HCT116 (cell line): ENCODE results near the gene SPATA31D4. TPM values are rescaled to one million over a fixed set of nuclear protein-coding genes. Genes with fewer than 3 reads are reported as not detected.

Source experiments
- ATAC-seq: fragments of 200-7000 bp; cut with Tn5 transposase; 2 replicates; pipeline ENCODE4 v1.9.1; 2020; ENCODE audit warnings: mild to moderate bottlenecking, moderate library complexity
- BruUV-seq: library from RNA; stranded (reverse); fragments of 400-500 nt; replicated peaks from 2 replicates; lab custom pipeline; 2021; lab: Mats Ljungman, UMichigan
- CTCF ChIA-PET: fragments of 300-600 bp; sonication (Branson Sonifier 250); formaldehyde crosslinking; loops from one replicate; lab custom pipeline; 2021; ENCODE audit warnings: antibody characterized with exemption; lab: Charles Lee
- POLR2A ChIA-PET: fragments of 300-600, 350-600 bp; sonication (Branson Sonifier 250); formaldehyde crosslinking; loops from one replicate; lab custom pipeline; 2021; ENCODE audit warnings: antibody characterized with exemption; lab: Charles Lee
- RAD21 ChIA-PET, 2 experiments: fragments of 300-600 bp; sonication (Branson Sonifier 250); formaldehyde crosslinking; loops; one replicate each; lab custom pipeline; 2023; ENCODE audit warnings: low total read pairs in 2 of 2; ENCODE audit not compliant: uncharacterized antibody in 2 of 2, unreplicated experiment in 2 of 2, low non-redundant PET in 1 of 2; lab: Charles Lee
- DNase-seq: peaks from one replicate; pipeline ENCODE4 v3.0.0-alpha.2; 2010; ENCODE audit warnings: low read depth, low spot score
- H2AFZ ChIP-seq: fragments of 200-600 bp; shearing (Covaris generic), sonication (generic); 2 replicates; pipeline ENCODE4 v1.6.1; 2017; ENCODE audit warnings: low read depth, mixed run types, mixed read lengths, antibody characterized with exemption, low read length; ENCODE audit not compliant: poor library complexity, severe bottlenecking
- H3K27ac ChIP-seq: 2 replicates; pipeline ENCODE4 v1.5.1; 2012; ENCODE audit warnings: low read depth, low read length
- H3K27me3 ChIP-seq: fragments of 200-600 bp; sonication (generic); 2 replicates; pipeline ENCODE4 v1.6.1; 2016; ENCODE audit warnings: mixed run types, low read length, mixed read lengths; ENCODE audit not compliant: insufficient read depth
- H3K36me3 ChIP-seq, 2 experiments: fragments of 200-500 bp in 1 of 2; fragments of 200-600 bp in 1 of 2; sonication (Bioruptor generic) in 1 of 2; sonication (generic) in 1 of 2; 2 replicates each; pipeline versions ENCODE4 v1.5.1 to v1.6.1; 2014 to 2016; ENCODE audit warnings: low read length in 2 of 2, inconsistent platforms in 1 of 2, mixed read lengths in 1 of 2, mixed run types in 1 of 2; ENCODE audit not compliant: insufficient read depth in 2 of 2, control insufficient read depth in 1 of 2
- H3K4me1 ChIP-seq, 2 experiments: fragments of 200-600 bp in 1 of 2; sonication (generic) in 1 of 2; 2 replicates each; pipeline versions ENCODE4 v1.5.1 to v1.6.1; 2012 to 2017; ENCODE audit warnings: low read length in 2 of 2, inconsistent platforms in 1 of 2, mild to moderate bottlenecking in 1 of 2, mixed read lengths in 1 of 2, mixed run types in 1 of 2, moderate library complexity in 1 of 2; ENCODE audit not compliant: insufficient read depth in 2 of 2, control insufficient read depth in 1 of 2
- H3K4me2 ChIP-seq: fragments of 200-600 bp; sonication (generic); 2 replicates; pipeline ENCODE4 v1.6.1; 2017; ENCODE audit warnings: mixed run types, low read length, mixed read lengths
- H3K4me3 ChIP-seq, 2 experiments: fragments of 200-600 bp in 1 of 2; sonication (generic) in 1 of 2; replicated peaks in 1 of 2; 2 replicates each; pipeline ENCODE4 v1.5.1; 2011 to 2016; ENCODE audit warnings: low read length in 2 of 2, control low read depth in 1 of 2, low read depth in 1 of 2, mild to moderate bottlenecking in 1 of 2, mixed read lengths in 1 of 2, mixed run types in 1 of 2
- H3K79me2 ChIP-seq: fragments of 200-600 bp; sonication (generic); 2 replicates; pipeline ENCODE4 v1.6.1; 2017; ENCODE audit warnings: mild to moderate bottlenecking, mixed run types, low read length, moderate library complexity, mixed read lengths; ENCODE audit not compliant: insufficient read depth
- H3K9ac ChIP-seq: fragments of 200-600 bp; sonication (generic); 2 replicates; pipeline ENCODE4 v1.6.1; 2016; ENCODE audit warnings: low read length, mixed read lengths
- H3K9me2 ChIP-seq: fragments of 200-600 bp; sonication (generic), shearing (Covaris generic); 2 replicates; pipeline ENCODE4 v1.6.1; 2017; ENCODE audit warnings: mixed run types, mild to moderate bottlenecking, moderate library complexity; ENCODE audit not compliant: insufficient read depth
- H3K9me3 ChIP-seq, 2 experiments: fragments of 200-500 bp in 1 of 2; fragments of 200-600 bp in 1 of 2; sonication (Bioruptor generic) in 1 of 2; sonication (generic) in 1 of 2; 2 replicates each; pipeline ENCODE4 v1.6.1; 2014 to 2017; ENCODE audit warnings: low read length in 2 of 2, mixed read lengths in 2 of 2, inconsistent platforms in 1 of 2, low read depth in 1 of 2, mild to moderate bottlenecking in 1 of 2, mixed run types in 1 of 2, moderate library complexity in 1 of 2; ENCODE audit not compliant: control insufficient read depth in 1 of 2, insufficient read depth in 1 of 2
- H4K20me1 ChIP-seq: fragments of 200-600 bp; sonication (generic), shearing (Covaris generic); 2 replicates; pipeline ENCODE4 v1.6.1; 2017; ENCODE audit warnings: mixed run types, mild to moderate bottlenecking, moderate library complexity; ENCODE audit not compliant: insufficient read depth
- CBX3 ChIP-seq: IDR thresholded peaks from 2 replicates; pipeline ENCODE4 v1.6.1; 2012; ENCODE audit warnings: low read depth
- CEBPB ChIP-seq: IDR thresholded peaks from 2 replicates; pipeline ENCODE4 v1.6.1; 2012; ENCODE audit warnings: low read depth
- ELF1 ChIP-seq: IDR thresholded peaks from 2 replicates; pipeline ENCODE4 v1.6.1; 2012; ENCODE audit warnings: low read depth, borderline replicate concordance
- EZH2 ChIP-seq: fragments of 200-600 bp; sonication (generic); IDR thresholded peaks from 2 replicates; pipeline ENCODE4 v1.6.1; 2017; ENCODE audit warnings: antibody characterized with exemption, mixed run types
- MAX ChIP-seq: IDR thresholded peaks from 2 replicates; pipeline ENCODE4 v1.6.1; 2012
- POLR2A ChIP-seq: IDR thresholded peaks from 2 replicates; pipeline ENCODE4 v1.7.0; 2011; ENCODE audit warnings: borderline replicate concordance; ENCODE audit not compliant: insufficient read depth, insufficient read length; ENCODE audit errors: extremely low read depth
- POLR2AphosphoS5 ChIP-seq: IDR thresholded peaks from 2 replicates; pipeline ENCODE4 v1.6.1; 2011; ENCODE audit warnings: mild to moderate bottlenecking, low read depth, low read length, moderate library complexity
- SIN3A ChIP-seq: IDR thresholded peaks from 2 replicates; pipeline ENCODE4 v1.6.1; 2012; ENCODE audit warnings: low read depth
- SRF ChIP-seq: IDR thresholded peaks from 2 replicates; pipeline ENCODE4 v1.6.1; 2012; ENCODE audit warnings: low read depth
- TCF7L2 ChIP-seq: IDR thresholded peaks from 2 replicates; pipeline ENCODE4 v1.7.0; 2011; ENCODE audit warnings: borderline replicate concordance, inconsistent platforms; ENCODE audit not compliant: insufficient read depth, insufficient read length; ENCODE audit errors: extremely low read depth
- YY1 ChIP-seq: IDR thresholded peaks from 2 replicates; pipeline ENCODE4 v1.6.1; 2011; ENCODE audit warnings: low read length, low read depth, moderate library complexity, mild to moderate bottlenecking; ENCODE audit not compliant: insufficient replicate concordance; ENCODE audit errors: extremely low read depth
- ZBTB33 ChIP-seq: IDR thresholded peaks from 2 replicates; pipeline ENCODE4 v1.6.1; 2011; ENCODE audit warnings: mild to moderate bottlenecking, low read length, moderate library complexity; ENCODE audit not compliant: insufficient replicate concordance; ENCODE audit errors: extremely low read depth
- ZFX ChIP-seq: fragments of 450-650 bp; IDR thresholded peaks from 2 replicates; pipeline ENCODE4 v1.6.1; 2017
- ZNF274 ChIP-seq: fragments of 200-500 bp; sonication (Bioruptor generic); IDR thresholded peaks from 2 replicates; pipeline ENCODE4 v1.6.1; 2014; ENCODE audit warnings: mild to moderate bottlenecking, low read depth, low read length, inconsistent platforms
- intact Hi-C: fragments of 100-400 bp; cut with micrococcal nuclease; formaldehyde crosslinking; loops from 2 replicates; pipeline ENCODE4 v1.10.0; 2022
- total RNA-seq: library from RNA; stranded (reverse); gene quantifications from one replicate; pipeline ENCODE4 v1.2.1, GENCODE V29; 2021; ENCODE audit not compliant: unreplicated experiment

The SPATA31D4 gene
- total RNA-seq, 1 experiment from 2014 or later = not detected

- TF ChIP-seq TCF7L2 (no peak), POLR2AphosphoS5 (no peak), CEBPB (no peak), SRF (no peak), ELF1 (no peak), ZFX (no peak), POLR2A (no peak), SIN3A (no peak), ZBTB33 (no peak), ZNF274 (no peak), CBX3 (no peak)
Measured at GRCh38 chr9:81968026-81968425, 39.8 kb downstream of the SPATA31D4 start (continued).

DNA sequence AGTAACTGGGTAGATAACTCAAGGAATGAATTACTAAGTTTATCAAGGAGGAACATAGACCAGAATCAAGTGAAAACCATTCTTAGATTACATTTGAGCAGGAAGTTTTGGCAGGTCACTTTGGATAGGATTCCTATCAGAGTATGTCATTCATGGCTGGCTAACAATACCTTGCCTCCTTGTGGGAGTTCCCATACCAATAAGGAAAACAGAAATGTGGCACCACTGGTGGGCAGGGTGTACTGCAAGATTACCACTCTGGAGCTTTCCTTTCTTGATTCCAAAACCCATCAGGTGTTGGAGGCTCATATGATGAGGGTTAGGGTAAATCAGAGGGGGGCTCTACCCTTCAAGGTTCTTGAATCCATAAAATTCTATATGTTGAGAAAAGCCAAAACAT is 41.7 kb downstream of the SPATA31D4 start:
- Histone ChIP-seq H3K27ac (no peak overlapping the region), H3K79me2 (no peaks in the 10 kb centered on the region), H3K4me3 (no peak overlapping the region), H4K20me1 (no peaks in the 10 kb centered on the region), H3K9me2 (no peaks in the 10 kb centered on the region), H3K36me3 (no peaks in the 10 kb centered on the region)
- ChIA-PET POLR2A (no interaction called here), RAD21 (no interaction called here), CTCF (no interaction called here)
- ATAC-seq = no peak; the same call in 1 of the 2 replicates
- BruUV-seq = no TSS peak
- DNase-seq = no peak
- TF ChIP-seq YY1 (no peak), POLR2AphosphoS5 (no peak), MAX (no peak), ZBTB33 (no peak), EZH2 (no peak)
- TF ChIP-seq, all 23 proteins: peak for 0
- no peak overlapping the region for H3K9ac ChIP-seq
- H2AFZ ChIP-seq = no peak overlapping the region
- H3K9me3 ChIP-seq = no peaks in the 10 kb centered on the region
- no peaks in the 10 kb centered on the region for H3K4me1 ChIP-seq
- no peaks in the 10 kb centered on the region for H3K27me3 ChIP-seq
- intact Hi-C loops = no loop called here
- H3K4me2 ChIP-seq = no peak overlapping the region
